ENCODE results near the gene HDGF. TPM values are rescaled to one million over a fixed set of nuclear protein-coding genes. Genes with fewer than 3 reads are reported as not detected.

The HDGF gene
- total and polyA plus RNA-seq, 2 of the 8 experiments (the other 6 are each of a cell fraction or from before 2014, with no cell fraction given), result 145 to 391 TPM

DNA sequence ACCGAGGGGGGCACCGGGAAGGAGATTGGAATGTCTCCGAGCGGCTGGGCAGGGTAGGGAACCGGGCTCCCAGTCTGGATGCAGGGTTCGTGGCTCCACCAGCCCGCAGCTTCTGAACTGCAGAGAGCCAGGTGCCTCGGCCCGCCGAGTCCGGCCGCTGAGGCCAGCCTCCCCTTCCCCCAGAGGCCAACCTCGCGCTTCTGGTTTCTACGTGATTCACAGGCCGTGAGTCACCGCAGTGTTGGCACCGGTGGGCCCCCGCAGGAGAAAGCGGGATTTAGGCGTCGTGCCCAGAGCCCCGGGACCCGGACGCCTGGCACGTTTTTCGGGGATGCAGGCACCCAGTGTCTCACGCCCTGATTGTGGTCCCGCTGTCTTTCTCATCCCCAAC is 46.5 kb downstream of the HDGF start (continued):
- TF ChIP-seq, protein P1, sequence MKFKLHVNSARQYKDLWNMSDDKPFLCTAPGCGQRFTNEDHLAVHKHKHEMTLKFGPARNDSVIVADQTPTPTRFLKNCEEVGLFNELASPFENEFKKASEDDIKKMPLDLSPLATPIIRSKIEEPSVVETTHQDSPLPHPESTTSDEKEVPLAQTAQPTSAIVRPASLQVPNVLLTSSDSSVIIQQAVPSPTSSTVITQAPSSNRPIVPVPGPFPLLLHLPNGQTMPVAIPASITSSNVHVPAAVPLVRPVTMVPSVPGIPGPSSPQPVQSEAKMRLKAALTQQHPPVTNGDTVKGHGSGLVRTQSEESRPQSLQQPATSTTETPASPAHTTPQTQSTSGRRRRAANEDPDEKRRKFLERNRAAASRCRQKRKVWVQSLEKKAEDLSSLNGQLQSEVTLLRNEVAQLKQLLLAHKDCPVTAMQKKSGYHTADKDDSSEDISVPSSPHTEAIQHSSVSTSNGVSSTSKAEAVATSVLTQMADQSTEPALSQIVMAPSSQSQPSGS (IDR thresholded peaks at IDR 0.05; ENCODE audit: low read length), result no peak
- TF ChIP-seq JUND (IDR thresholded peaks at IDR 0.05; ENCODE audit: low read length) (0 out of 2 replicates have a peak, but pooled peaks have one; percentile 20), BCL11A (IDR thresholded peaks at IDR 0.05; ENCODE audit: low read depth in 2 of 2, low read length in 2 of 2) (no peak), SUZ12 (IDR thresholded peaks at IDR 0.05; ENCODE audit: low read length) (no peak; the same call in 1 of the 2 replicates), RXRA (IDR thresholded peaks at IDR 0.05; ENCODE audit: insufficient read depth, low read depth, low read length) (no peak), RAD21 (IDR thresholded peaks at IDR 0.05 in 1 of 2, conservative IDR thresholded peaks at IDR 0.05 in 1 of 2; ENCODE audit: low read depth in 2 of 2, low read length in 2 of 2) (no peak), SP2 (IDR thresholded peaks at IDR 0.05; ENCODE audit: low read length) (no peak), GTF2F1 (IDR thresholded peaks at IDR 0.05; ENCODE audit: borderline replicate concordance, low read depth, low read length) (no peak), NRF1 (IDR thresholded peaks at IDR 0.05; ENCODE audit: low read depth, low read length) (no peak), TBP (IDR thresholded peaks at IDR 0.05; ENCODE audit: low read depth, low read length) (no peak)

All from H1 (cell line).